HL-60/S4 treated with retinoic acid at 250 ng/mL for 4 days and 3 days (cell line): ENCODE data around the gene AEN.

ENCODE experiments used
- in situ Hi-C: fragments of 300-500 bp; cut with MboI; formaldehyde crosslinking; loops from 2 replicates; pipeline ENCODE4 v1.7.0; 2022; ENCODE audit warnings: low sequenced_read_pairs

AEN gene

DNA sequence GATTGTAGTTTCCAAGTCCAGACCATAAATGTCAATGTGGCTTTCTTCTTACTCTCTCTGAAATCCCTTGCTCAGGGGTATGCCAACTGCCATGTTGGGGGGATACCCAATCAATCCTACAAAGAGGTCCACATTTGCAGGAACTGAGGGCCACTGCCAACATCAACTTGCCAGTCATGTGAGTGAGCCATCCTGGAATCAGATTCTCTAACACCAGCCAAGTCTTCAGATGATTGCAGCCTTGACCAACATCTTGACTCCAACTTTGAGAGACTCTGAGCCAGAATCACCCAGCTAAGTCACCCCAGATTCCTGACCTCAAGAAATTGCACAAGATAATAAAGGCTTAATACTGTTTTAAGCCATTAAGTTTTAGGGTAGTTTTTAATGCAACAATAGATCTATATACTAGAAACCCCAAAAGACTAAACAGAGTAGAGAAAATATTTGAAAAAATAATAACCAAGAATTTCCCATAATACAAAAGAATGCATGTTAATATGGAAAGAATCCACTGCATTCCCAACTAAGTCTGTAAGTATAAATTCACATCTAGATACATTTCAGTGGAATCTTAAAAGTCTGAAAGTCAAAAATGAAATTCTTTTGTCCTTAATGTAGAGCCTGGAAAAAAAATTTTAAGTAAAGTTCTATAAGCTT lies 40.0 kb downstream of the AEN start:
- in situ Hi-C loops = no loop called here

DNA sequence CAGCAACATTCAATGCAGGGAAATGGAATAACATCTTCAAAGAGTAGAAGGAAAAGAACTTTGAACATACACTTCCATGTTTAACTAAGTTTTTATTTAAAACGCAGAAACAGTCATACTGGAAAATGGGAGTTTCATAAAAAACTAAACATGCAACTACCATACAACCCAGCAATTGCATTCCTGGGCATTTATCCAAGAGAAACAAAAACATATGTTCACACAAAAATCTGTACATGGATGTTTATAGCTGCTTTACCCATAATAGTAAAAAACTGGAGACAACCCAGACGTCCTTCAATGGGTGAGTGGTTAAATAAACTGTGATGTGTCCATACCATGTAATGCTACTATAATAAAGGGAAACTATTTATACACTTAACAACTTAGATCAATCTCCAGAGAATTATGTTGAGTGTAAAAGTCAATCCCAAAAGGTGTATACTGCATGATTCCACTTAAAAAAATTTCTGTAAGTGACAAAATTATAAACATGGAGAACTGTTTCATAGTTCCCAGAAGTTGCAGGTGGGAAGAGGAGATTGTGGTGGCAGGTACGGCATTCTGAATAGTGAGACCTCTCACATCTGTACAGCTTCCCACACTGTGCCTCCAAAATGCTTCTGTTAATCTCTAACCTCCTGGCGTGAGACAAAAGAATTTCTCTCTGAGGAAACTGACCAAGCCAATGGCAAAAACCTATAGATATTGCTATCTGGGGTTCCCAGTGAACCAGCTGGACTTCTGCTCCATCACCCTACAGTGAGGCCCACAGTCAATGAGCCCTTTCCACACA lies 40.8 kb downstream of the AEN start:
- in situ Hi-C loops = no loop called here

DNA sequence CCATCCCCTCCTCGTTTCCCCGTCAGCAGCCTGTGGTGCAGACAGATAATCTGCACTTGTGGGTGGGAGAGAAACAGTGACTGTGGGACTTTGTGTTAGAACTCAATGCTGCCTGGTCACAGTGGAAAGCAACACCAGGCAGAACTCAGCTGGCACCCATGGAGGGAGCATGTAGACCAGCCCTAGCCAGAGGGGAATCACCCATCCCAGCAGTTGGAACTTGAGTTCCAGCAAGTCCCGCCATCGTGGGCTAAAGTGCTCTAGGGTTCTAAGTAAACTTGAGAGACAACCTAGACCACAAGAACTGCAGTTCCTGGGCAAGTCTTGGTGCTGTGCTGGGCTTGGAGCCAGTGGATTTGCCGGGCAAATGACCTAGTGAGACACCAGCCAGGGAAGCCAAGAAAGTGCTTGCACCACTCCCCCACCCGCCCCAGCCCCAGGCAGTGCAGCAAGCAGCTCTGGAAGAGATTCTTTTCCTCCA lies 42.0 kb downstream of the AEN start:
- in situ Hi-C loops = no loop called here

GRCh38 chr15:88664151-88664778 lies 43.1 kb downstream of the AEN start:
- in situ Hi-C loops = no loop called here

DNA sequence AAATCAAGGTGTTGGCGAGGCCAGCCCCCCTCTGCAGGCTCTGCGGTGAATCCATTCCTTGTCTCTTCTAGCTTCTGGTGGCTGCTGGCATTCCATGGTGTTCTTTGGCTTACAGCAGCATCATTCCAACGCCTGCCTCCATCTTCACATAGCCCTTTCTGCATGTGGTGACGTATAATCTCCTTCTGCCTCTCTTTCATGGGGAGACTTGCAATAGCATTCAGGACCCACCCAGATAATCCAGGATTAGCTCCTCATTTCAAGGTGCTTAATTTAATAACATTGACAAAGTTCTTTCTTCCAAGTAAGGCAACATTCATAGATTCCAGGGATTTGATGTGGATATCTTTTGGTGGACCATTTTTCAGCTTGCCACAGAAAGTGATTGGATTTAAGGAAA lies 53.5 kb downstream of the AEN start:
- in situ Hi-C loops = no loop called here

- in situ Hi-C loops = no loop called here
These were observed 57.6 kb downstream of the AEN start for GRCh38 chr15:88678755-88679154.

GRCh38 chr15:88680241-88681001 lies 59.3 kb downstream of the AEN start:
- in situ Hi-C loops = no loop called here

DNA sequence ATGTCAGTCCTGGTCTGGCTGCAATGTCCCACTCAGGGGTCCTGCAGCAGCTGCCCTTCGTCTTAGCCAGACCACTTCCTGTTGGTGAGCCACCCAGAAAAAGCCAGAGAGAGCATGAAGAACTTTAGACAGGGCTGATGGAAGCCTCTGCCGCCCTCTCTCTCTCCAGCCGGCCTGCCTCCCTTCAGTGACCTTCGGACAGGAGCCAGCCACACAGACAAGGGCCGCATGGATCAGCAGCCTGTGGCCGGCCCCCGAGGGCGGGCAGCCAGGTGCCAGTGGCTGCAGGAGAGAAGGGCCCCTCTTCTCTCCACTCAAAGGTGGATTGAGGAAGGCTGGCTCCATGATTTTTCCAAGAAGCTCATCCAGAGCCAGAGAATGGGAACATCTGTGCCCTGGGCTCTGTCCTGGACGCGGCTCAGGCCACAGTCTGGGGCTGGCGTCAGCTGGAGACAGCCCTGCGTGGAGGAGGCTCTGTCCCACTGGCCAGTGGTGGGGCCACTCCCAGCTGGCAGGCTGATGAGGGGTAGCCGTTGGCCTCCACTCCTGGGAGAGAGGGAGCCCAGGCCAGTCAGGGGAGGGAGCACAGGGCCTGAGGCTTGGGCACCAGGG lies 60.6 kb downstream of the AEN start:
- in situ Hi-C loops = no loop called here
